ENCODE measurements around the gene DNAJB8.

Gene DNAJB8

GRCh38 chr3:128442949-128443348 lies 23.7 kb downstream of the DNAJB8 start:
- DNase-seq: no peak

DNA sequence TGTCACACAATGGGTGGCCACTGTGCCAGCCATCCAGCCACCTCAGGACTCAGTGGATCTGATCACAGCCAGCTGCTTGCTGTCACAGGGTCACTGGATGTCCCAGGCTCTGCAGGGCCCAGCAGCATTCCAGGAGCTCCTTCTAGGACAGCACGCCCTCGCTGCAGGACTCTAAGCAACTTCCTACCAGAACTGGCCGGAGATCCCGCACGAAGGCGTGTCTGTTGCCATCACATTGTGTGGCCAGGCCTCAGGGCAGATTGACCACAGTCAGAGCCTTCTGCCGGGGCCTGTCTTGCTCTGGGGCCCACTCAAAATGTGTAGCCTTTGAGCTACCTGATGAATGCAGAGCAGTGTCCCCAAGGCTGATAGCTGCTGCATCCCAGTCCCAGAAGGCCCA lies 24.6 kb downstream of the DNAJB8 start:
- no peak for DNase-seq

GRCh38 chr3:128439226-128439625 lies 27.5 kb downstream of the DNAJB8 start:
- no peak for DNase-seq

GRCh38 chr3:128438488-128439072 lies 28.1 kb downstream of the DNAJB8 start:
- peak; percentile 25 for DNase-seq

DNA sequence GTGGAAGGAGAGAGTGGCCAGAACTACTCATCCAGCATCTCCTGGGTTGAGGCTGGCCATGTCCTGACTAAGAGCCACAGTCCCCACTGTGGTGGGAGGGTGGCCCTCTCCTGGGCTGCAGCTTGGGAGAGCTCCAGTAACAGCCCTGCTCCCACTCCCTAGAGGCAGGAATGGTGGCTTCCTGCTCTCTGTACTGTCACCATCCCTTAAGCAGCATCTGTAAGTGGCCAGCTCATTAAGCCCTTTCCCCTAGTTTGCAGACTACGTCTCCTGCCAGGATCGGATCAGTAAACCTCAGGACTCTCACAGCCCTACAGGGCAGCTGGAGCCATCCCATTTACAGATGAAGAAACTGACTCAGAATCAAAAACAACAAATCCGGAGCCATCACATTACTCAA lies 30.5 kb downstream of the DNAJB8 start:
- DNase-seq: no peak

GRCh38 chr3:128435561-128435960 lies 31.1 kb downstream of the DNAJB8 start:
- DNase-seq: no peak

GRCh38 chr3:128435058-128435457 lies 31.6 kb downstream of the DNAJB8 start:
- peak; percentile 53 for DNase-seq

GRCh38 chr3:128434524-128434923 lies 32.2 kb downstream of the DNAJB8 start:
- no peak for DNase-seq

DNA sequence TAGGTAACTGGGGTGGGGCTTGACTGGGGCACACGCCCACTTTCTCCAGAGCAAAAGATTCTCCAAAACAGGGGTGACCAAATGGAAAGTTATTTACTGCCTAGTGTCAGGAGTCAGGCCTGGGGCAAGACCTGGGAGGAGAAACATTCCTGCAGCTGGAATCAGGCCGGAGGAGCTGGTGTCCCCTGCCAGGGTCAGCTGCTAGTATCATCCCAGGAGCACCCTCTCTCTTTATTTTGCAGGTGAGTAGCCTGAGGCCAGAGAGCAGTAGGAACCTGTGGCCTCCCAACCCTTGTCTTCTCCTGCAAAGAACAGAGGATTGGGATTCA lies 32.9 kb downstream of the DNAJB8 start:
- no peak for DNase-seq

DNA sequence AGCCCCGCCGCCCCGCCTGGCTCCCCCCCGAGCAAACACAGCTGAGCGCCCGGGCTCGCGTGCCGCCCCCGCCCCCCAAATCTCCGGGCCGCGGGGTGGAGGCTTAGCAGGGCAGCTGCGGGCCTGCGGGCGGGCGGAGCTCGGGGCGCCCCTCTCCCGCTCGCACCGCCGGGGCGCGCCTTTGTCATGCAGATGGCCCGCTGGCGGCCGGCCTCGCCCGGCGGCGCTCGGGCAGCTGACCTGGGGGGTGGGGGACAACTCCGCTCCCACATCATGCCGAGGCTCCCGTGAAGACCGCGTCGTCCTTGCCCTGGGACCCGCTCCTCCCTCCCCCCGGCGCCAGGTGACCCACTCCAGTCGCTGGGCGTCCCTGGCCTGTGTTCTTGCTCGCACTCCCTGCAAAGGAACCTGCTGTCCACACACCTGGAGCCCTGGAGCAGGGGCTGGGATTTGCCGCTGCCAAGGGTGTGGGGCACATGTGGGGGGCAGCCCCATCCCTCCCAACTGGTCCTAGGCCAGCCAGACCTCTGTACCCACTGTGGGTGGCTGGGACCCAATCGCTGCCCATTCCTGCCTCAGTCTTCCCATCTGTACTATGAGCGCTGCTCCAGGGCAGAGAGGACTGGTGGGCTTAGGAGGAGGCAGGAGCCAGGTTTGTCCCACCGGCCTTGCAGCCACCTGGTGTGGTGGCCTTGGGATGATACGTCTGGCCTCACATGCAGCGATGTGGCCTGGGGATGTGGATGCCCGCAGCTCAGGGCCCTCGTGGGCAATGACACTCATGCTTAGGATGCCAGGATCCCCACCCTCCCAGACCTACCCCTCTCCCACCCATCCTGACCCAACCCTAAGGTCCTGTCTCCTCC lies 33.5 kb downstream of the DNAJB8 start:
- peak; percentile 58 for DNase-seq

DNA sequence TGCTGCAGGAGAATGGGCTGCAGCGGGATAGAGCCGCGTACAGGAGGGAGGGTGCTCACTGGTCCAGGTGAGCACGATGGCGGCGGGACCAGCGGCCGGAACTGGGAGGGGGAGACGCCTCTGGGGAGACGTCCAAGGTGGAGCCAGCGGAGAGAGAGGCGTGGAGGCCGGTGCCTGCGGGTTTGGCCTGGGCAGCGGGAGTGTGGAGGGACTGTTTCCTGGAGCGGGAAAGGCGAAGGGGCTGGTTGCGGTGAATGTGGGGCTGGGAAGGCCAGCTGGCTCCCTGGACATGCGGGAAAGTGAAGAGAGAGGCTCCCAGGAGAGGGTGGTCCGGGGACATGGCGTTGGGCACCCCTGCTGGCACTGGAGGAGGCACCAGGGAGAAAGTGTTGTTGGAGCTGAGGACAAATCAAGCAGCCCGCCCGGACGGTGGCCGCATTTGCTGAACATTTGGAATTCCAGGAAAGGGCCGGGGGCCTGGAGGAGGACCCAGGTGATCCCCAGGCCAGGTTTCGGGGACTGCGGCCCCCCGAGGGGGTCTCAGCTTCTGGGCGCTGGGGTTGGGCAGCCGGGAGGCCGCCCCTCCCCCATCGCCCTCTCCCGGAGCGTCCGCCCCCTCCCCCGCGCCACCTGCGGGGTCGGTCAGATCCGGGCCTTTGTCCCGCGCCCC lies 34.3 kb downstream of the DNAJB8 start:
- DNase-seq: peak; percentile 74

GRCh38 chr3:128431803-128432300 lies 34.8 kb downstream of the DNAJB8 start:
- DNase-seq: no peak

DNA sequence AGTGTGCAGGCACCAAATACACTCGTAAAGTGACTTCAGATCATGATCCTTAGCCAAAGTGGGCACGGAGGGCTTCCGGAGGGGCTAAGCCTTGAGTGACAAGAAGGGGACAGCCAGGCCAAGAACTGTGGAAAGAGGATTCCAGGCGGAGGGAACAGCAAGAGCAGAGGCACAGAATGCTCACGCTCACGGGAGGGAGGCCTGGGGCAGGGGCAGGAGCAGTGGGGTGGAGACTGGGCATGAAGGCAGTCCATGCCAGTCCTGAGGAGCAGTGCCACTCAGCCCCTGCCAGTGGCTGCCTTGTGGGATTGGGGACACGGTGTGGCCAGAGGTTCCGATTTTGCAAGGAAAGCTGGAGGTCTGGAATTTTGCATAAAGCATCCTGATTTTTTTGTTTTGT lies 36.0 kb downstream of the DNAJB8 start:
- DNase-seq: no peak

DNA sequence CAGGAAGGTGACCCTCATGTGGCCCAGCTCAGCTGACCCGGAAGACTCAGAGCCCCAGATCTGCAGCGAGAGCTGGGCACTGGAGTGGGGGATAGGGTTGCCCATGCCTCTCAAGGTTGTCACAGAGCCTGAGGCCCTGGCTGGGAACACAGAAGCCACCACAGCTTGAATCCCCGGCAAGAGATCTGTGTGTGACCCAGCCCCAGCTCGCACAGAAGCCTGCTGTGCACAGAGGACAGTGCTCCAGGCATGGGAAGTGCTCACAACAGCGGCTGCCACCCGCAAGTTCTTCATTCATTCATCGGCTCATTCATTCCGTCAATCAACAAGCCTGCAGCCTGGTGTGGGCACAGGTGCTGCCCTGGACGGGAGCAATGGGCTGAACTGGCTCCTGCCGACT lies 36.4 kb downstream of the DNAJB8 start:
- DNase-seq: no peak

DNA sequence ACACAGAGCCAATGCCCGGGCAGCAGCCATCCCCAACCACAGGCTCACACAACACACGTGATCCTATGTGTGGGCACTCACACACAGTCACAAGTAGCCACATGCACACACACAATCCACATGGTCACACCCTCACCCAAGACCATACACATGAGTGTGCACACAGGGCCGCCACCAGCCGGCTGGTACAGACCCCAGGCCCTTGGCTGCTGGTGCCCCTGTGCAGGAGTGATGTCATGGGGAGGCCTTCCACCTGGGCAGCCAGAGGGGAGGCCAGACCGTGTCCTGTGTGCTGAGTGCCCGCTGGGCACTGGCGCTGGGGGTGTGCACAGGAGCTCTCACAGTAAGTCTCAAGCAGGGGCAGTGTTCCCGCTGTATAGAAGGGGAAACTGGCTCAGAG lies 36.9 kb downstream of the DNAJB8 start:
- no peak for DNase-seq

DNA sequence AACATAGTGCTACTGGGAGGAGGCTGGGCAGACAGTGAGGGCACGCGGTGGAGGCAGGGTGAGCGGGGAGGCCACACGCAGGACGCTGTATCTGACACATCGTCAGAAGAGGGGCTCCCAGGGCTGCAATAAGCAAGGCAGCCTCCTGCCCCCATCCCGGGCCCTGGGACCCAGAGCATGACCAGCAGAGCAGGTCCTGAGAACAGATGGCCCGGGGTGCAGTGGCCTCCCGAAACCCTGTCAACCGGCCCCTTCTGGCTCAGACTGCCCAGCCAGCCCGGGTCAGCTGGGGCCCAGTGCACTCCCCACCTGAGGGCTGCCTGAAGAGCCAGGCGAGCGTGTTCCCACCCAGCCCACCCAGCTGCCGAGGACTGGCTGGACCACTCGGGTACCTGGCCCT lies 37.4 kb downstream of the DNAJB8 start:
- DNase-seq: no peak

DNA sequence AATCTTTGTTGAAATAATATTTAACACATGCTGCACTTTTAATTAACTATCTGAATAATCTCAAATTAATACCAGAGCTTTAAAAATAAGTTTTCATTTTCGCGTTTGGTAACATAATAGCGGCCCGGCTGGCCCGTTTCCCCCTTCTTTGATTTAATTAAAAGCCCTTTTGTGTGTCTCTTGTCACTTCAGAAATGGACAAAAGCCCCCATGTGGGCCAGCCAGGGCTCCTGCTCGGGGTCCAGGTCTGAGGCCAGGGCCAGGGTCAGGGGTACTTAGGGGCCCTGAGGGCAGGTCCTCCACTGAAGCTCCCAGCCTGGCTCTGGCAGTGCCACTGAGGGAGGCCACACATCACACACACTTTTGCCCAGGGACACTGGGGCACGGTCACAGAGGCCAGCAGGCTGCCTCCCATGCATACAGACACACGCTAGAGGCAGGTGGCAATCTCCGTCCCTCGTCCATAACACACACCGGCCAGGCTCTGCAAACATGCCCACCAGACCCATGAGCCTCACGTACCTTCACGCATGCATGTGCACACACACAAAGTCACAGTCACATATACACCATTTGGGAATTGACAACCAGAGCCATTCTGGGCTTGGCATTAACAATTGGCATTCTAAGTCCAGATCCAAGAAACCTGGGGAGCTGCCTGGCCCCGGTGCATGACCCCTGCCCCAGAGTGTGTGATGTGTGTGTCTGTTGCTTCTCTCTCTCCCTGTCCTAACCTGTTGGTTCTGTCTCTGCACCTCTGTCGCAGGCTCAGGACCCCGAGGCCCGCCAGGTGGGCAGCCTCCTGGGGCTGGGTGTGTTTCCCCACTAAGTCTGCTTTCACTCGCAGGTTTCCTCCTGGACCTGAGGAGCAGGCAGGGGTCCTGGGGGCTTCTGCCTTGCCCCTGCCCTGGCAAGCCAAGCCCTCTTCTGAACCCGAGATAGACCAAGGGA lies 38.5 kb downstream of the DNAJB8 start:
- no peak for DNase-seq

- DNase-seq: peak; percentile 9
Observed at GRCh38 chr3:128427175-128427857, 39.4 kb downstream of the DNAJB8 start.

- DNase-seq: peak; percentile 74
Observed at GRCh38 chr3:128426128-128426921, 40.4 kb downstream of the DNAJB8 start.

DNA sequence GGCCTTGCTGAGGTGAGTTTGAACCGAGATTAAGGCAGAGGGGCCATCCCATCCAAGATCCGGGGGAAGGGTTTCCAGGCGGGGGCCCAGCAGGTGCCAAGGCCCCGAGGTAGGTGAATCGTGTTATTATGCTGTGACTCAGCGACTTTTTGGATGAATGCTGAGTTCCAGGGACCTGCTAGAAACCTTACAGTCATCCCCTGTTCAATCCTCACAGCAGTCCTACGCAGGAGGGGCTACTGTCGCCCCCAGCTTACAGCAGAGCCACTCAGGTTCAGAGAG lies 40.9 kb downstream of the DNAJB8 start:
- DNase-seq: no peak

DNA sequence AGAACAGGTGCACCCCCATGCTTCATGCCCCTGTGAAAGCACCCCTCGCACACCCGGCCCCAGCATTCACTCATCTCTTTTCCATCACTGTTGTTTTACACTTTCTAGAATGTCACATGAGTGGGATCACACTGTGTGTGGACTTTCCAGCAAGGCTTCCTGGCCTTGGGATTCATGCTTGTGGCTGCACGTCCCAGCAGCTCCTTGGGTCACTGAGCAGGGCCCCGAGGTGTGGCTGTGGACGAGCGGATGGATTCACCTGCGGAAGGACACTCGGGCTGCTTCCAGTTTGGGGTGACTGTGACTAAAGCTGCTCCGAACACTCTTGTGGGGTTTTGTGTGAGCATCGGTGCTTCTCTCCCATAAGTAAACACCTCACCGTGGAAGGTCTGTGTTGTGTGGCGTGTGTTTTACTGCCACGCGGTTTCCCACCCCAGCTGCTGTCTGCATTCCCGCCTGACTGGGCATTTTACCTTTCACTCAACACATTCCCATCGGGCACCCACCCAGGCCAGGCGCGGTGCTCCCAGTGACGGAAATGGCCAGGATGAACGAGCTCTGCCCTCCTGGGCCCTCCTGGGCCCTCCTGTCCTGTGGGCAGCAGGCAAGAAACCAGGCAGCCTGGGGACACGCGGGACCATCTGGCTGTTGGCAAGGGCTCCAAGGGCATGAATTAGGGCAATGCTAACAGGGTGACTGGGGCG lies 41.4 kb downstream of the DNAJB8 start:
- no peak for DNase-seq
